GM12874 (cell line): ENCODE data around the gene SCNN1A.

Source experiments
- TF ChIP-seq, protein P1 (sequence below): IDR thresholded peaks from 2 replicates; pipeline ENCODE4 v1.5.1; 2011; ENCODE audit warnings: low read depth, mild to moderate bottlenecking, control low read depth, low read length, moderate library complexity; ENCODE audit not compliant: insufficient read depth

Gene SCNN1A

DNA sequence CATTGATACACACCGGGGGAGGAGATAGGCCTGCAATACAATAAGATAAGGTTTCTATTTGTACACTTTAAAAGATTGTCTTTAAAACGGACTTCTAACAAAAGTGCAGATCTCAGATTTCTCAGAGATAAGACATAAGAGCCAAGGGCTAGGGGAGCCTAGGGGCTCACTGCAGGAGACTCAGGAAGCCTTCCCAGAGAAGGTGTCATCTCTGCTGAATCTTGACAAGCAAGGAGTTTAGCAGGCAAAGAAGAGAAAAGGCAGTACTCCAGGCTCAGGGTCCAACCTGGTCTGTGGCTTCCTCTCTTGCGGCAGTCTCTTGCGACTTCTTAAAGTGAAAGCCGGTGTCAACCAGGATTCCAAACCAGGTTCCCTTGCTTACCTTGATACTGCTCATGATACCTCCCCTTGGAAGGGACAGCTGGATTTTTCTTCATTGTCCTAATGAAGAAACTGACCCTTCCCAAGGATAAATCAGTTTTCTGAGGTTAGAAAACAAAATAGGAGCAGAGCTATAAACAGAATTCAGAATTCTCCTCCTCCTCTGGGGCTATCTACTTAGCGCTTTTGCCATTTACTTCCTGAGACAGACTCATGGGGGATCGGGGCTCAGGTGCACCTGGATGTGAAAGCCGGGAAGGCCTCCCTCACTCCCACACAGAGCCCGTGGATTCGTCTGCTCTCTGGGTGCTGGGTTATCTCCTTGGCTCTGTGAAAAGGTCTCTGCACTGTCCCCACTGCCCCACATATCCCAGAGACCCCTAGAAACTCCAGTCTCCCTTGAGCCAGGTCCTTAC lies 1.7 kb upstream of the SCNN1A start:
- TF ChIP-seq, protein P1, sequence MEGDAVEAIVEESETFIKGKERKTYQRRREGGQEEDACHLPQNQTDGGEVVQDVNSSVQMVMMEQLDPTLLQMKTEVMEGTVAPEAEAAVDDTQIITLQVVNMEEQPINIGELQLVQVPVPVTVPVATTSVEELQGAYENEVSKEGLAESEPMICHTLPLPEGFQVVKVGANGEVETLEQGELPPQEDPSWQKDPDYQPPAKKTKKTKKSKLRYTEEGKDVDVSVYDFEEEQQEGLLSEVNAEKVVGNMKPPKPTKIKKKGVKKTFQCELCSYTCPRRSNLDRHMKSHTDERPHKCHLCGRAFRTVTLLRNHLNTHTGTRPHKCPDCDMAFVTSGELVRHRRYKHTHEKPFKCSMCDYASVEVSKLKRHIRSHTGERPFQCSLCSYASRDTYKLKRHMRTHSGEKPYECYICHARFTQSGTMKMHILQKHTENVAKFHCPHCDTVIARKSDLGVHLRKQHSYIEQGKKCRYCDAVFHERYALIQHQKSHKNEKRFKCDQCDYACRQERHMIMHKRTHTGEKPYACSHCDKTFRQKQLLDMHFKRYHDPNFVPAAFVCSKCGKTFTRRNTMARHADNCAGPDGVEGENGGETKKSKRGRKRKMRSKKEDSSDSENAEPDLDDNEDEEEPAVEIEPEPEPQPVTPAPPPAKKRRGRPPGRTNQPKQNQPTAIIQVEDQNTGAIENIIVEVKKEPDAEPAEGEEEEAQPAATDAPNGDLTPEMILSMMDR, result no peak

- TF ChIP-seq, protein P1, result no peak
Measured at GRCh38 chr12:6376079-6376869, 911 bp upstream of the SCNN1A start.

DNA sequence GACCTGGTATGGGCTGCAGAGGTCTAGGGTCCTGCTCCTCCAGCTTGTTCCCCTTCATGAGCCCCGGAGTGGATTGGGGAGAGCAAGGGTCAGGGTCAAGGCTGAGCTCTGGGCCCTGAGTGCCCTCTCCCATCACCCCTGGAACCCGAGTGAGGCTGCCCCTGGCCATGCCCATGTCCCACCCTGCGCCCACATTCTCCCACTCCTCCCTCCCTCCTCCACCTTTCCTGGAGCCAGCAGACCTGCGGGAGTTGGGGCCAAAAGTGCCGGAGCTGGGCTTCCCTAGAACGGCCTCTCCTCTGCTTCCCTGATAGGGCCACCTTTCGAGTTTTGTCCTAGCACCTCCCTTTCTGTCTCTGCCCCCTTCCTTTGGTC lies 590 bp downstream of the SCNN1A start:
- TF ChIP-seq, protein P1, result no peak

- TF ChIP-seq, protein P1, result no peak
Measured at GRCh38 chr12:6374028-6374785, 1.2 kb downstream of the SCNN1A start.

- TF ChIP-seq, protein P1, result no peak
Measured at GRCh38 chr12:6373022-6373787, 2.2 kb downstream of the SCNN1A start.

DNA sequence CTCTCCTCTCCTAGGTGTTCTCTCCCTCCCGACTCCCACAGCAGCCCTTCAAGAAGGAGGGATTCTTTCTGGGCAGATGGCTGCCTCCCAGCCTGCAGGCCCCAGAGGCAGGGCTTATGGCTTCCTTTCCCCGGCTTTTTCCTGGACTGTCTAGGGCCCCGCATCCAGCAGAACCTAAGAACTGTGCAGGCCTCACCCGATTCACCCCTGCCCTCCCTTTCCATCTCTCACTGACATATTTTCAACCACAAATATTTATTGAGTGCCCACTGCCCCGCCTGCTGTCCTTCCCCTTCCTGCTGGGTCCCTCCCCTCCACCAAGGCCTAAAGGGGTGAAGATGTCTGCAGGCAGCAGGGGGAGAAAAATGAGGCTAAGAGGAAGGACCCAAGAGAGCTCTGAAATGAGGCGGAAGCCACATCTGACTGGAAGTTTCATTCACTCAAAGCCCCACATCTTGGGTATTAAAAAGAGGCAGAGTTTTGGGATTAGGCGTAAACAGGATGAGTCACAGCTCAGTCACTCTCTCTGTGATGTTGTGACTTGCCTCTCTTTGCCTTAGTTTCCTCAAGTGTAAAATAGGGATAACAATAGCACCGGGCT lies 2.9 kb downstream of the SCNN1A start:
- TF ChIP-seq, protein P1, result no peak
